IPS-NIHi7 (cell line): Measurements from ENCODE around the gene ADAMTSL1.

ENCODE experiments used
- DNase-seq: peaks from one replicate; pipeline ENCODE4 v3.0.0; 2012; ENCODE audit warnings: mixed read lengths; ENCODE audit errors: extremely low spot score

The ADAMTSL1 gene

GRCh38 chr9:18605766-18606180, 131.8 kb downstream of the ADAMTSL1 start:
- DNase-seq = no peak

- no peak for DNase-seq
Observed at GRCh38 chr9:18606281-18606680, 132.3 kb downstream of the ADAMTSL1 start.

GRCh38 chr9:18606846-18607245, 132.9 kb downstream of the ADAMTSL1 start:
- peak; percentile 48 for DNase-seq

GRCh38 chr9:18608371-18608770, 134.4 kb downstream of the ADAMTSL1 start:
- DNase-seq = no peak

- DNase-seq = no peak
Observed at GRCh38 chr9:18610956-18611355, 137.0 kb downstream of the ADAMTSL1 start.

GRCh38 chr9:18611971-18612370, 138.0 kb downstream of the ADAMTSL1 start:
- no peak for DNase-seq

- DNase-seq = no peak
Observed at GRCh38 chr9:18614116-18614515, 140.2 kb downstream of the ADAMTSL1 start.

GRCh38 chr9:18614651-18615050, 140.7 kb downstream of the ADAMTSL1 start:
- no peak for DNase-seq

GRCh38 chr9:18616976-18617375, 143.0 kb downstream of the ADAMTSL1 start:
- DNase-seq = no peak

- no peak for DNase-seq
Observed at GRCh38 chr9:18617759-18618158, 143.8 kb downstream of the ADAMTSL1 start.

GRCh38 chr9:18618862-18619261, 144.9 kb downstream of the ADAMTSL1 start:
- no peak for DNase-seq

GRCh38 chr9:18622186-18622836, 148.4 kb downstream of the ADAMTSL1 start:
- no peak for DNase-seq

- DNase-seq = no peak
Observed at GRCh38 chr9:18623221-18624079, 149.5 kb downstream of the ADAMTSL1 start.

GRCh38 chr9:18626046-18626698, 152.2 kb downstream of the ADAMTSL1 start:
- DNase-seq = no peak

- DNase-seq = no peak
Observed at GRCh38 chr9:18629136-18629535, 155.2 kb downstream of the ADAMTSL1 start.

GRCh38 chr9:18632632-18633403, 158.9 kb downstream of the ADAMTSL1 start:
- DNase-seq = no peak

GRCh38 chr9:18636781-18637180, 162.8 kb downstream of the ADAMTSL1 start:
- DNase-seq = no peak

- DNase-seq = no peak
Observed at GRCh38 chr9:18638371-18639249, 164.7 kb downstream of the ADAMTSL1 start.

- DNase-seq = no peak
Observed at GRCh38 chr9:18639911-18640310, 166.0 kb downstream of the ADAMTSL1 start.

- DNase-seq = no peak
Observed at GRCh38 chr9:18658804-18659705, 185.1 kb downstream of the ADAMTSL1 start.
